ENCODE results near the gene ACYP2. TPM values are rescaled to one million over a fixed set of nuclear protein-coding genes. Genes with fewer than 3 reads are reported as not detected.

ACYP2 gene
- total RNA-seq, 1 donor from 2014 or later = 11.8 TPM

GRCh38 chr2:54271189-54271588, 155.8 kb downstream of the ACYP2 start:
- H3K4me3 Mint-ChIP-seq = no peak overlapping the region
- no peak overlapping the region for H3K27ac Mint-ChIP-seq
- H3K9me3 Mint-ChIP-seq = peaks cover 8% of the 10 kb centered on the region

GRCh38 chr2:54271843-54272627, 156.6 kb downstream of the ACYP2 start:
- no peaks in the 10 kb centered on the region for H3K4me1 Mint-ChIP-seq
- no peak overlapping the region for H3K27ac Mint-ChIP-seq
- no peak for TF ChIP-seq CTCF (IDR thresholded peaks at IDR 0.05; ENCODE audit: unreplicated experiment)
- no peaks in the 10 kb centered on the region for H3K27me3 Mint-ChIP-seq (ENCODE audit: low read depth)
- H3K9me3 Mint-ChIP-seq = peaks cover 5% of the 10 kb centered on the region
- DNase-seq (ENCODE audit: low spot score in 2 of 2, unreplicated experiment in 2 of 2) = no peak
- peaks cover 7% of the 10 kb centered on the region for H3K36me3 Mint-ChIP-seq
- no peak overlapping the region for H3K4me3 Mint-ChIP-seq

More at GRCh38 chr2:54271189-54271588, 155.8 kb downstream of the ACYP2 start:
- TF ChIP-seq CTCF (IDR thresholded peaks at IDR 0.05; ENCODE audit: unreplicated experiment) = no peak
- no peak for DNase-seq (ENCODE audit: low spot score in 2 of 2, unreplicated experiment in 2 of 2)
- no peaks in the 10 kb centered on the region for H3K27me3 Mint-ChIP-seq (ENCODE audit: low read depth)
- peaks cover 8% of the 10 kb centered on the region for H3K36me3 Mint-ChIP-seq
- no peaks in the 10 kb centered on the region for H3K4me1 Mint-ChIP-seq

DNA sequence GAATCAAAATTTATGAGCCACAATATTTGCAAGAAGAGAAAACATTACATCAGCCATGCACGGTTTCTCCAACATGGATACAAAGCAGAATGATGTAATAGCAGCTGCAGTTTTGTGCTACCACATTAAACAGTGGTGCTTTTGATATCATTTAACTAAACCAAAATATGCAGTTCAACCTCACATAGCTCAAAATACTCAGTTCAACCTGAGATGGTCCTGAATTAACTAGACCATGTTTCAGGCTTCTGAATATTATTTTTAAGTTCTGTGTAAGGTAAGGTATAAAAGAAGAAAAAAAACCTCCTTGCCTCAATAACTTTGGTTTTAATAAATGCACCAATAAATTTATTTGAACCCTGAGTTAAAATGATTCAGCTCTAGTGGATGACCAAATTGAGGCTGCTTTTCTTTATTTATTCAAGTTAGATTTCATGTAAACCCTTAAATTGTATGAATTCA, 159.4 kb downstream of the ACYP2 start:
- peaks cover 4% of the 10 kb centered on the region for H3K9me3 Mint-ChIP-seq
- H3K4me3 Mint-ChIP-seq = no peak overlapping the region
- H3K27me3 Mint-ChIP-seq (ENCODE audit: low read depth) = peaks cover under 1% of the 10 kb centered on the region
- H3K36me3 Mint-ChIP-seq = peaks cover 7% of the 10 kb centered on the region
- no peak overlapping the region for H3K27ac Mint-ChIP-seq
- no peak for TF ChIP-seq CTCF (IDR thresholded peaks at IDR 0.05; ENCODE audit: unreplicated experiment)
- DNase-seq (ENCODE audit: low spot score in 2 of 2, unreplicated experiment in 2 of 2) = no peak
- H3K4me1 Mint-ChIP-seq = no peaks in the 10 kb centered on the region

DNA sequence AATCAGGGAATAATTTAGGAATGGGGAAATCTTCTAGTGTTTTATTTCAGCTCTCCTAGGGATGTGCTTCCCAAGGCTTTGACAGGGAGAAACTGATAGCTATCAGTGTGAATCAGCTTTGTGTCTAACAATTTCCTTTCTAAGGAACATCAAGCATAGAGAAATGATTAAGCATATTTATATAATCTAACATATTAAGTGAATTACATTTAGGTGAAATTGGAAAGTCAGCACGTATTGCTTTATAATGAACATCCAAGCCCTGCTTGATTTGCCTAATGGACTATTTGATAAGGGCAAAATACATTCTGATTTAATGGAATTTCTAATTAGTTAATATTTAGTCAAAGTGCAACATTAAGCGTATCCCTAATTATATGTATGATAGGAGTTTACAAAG, 160.1 kb downstream of the ACYP2 start:
- Mint-ChIP-seq H3K9me3 (peaks cover 4% of the 10 kb centered on the region), H3K4me3 (no peak overlapping the region), H3K27me3 (ENCODE audit: low read depth) (peaks cover 4% of the 10 kb centered on the region), H3K27ac (no peak overlapping the region), H3K4me1 (no peaks in the 10 kb centered on the region), H3K36me3 (peaks cover 7% of the 10 kb centered on the region)
- no peak for DNase-seq (ENCODE audit: low spot score in 2 of 2, unreplicated experiment in 2 of 2)
- TF ChIP-seq CTCF (IDR thresholded peaks at IDR 0.05; ENCODE audit: unreplicated experiment) = no peak

GRCh38 chr2:54279385-54279784, 164.0 kb downstream of the ACYP2 start:
- TF ChIP-seq CTCF (IDR thresholded peaks at IDR 0.05; ENCODE audit: unreplicated experiment) = no peak
- H3K4me3 Mint-ChIP-seq = no peak overlapping the region
- no peak for DNase-seq (ENCODE audit: low spot score in 2 of 2, unreplicated experiment in 2 of 2)
- H3K27ac Mint-ChIP-seq = no peak overlapping the region
- no peaks in the 10 kb centered on the region for H3K4me1 Mint-ChIP-seq
- no peaks in the 10 kb centered on the region for H3K36me3 Mint-ChIP-seq
- H3K9me3 Mint-ChIP-seq = no peaks in the 10 kb centered on the region
- H3K27me3 Mint-ChIP-seq (ENCODE audit: low read depth) = peaks cover 4% of the 10 kb centered on the region
